CD4-positive, alpha-beta T cell treated with Interleukin-6 for 4 hours (primary cell): ENCODE data around the gene ISLR2.

Source experiments
- DNase-seq: peaks from one replicate; pipeline ENCODE4 v3.0.0-alpha.2; 2020; ENCODE audit warnings: mixed read lengths

ISLR2 gene

DNA sequence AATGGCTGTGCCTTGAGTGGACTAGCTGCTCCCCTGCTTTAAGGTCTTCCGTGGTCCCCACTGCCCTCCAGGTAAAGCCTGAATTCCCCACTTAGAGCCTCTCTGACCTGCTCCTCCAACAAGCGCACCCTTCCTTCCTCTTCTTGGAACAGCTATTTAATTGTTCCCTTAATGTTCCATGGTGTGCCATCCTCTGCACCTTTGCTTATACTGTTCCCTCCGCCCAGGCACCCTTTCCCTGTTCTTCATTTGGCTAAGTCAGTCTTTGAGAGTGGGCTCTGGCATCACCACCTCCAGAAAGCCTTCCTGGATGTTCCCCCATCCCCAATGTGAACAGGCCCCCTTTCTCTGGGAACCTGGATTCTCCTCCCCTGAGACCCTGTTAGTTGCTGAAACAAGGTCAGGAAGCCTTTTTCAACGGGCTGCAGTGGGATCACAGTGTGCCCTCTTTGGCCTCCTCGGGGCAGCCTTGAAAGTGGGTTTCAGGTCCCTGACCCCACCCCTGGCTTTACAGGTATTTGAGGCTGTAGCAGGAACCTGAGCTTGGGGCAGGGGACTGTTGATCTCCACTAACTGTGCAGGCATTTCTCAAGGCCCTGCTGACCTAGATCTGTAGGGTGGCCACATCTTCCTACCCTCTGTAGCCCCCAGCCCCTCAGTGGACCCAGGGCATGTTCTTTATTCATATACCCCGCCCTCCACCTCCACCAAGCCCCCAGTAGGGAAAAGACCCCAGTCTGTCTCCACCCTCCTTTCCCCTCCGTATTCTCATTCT lies 48.1 kb downstream of the ISLR2 start:
- no peak for DNase-seq

DNA sequence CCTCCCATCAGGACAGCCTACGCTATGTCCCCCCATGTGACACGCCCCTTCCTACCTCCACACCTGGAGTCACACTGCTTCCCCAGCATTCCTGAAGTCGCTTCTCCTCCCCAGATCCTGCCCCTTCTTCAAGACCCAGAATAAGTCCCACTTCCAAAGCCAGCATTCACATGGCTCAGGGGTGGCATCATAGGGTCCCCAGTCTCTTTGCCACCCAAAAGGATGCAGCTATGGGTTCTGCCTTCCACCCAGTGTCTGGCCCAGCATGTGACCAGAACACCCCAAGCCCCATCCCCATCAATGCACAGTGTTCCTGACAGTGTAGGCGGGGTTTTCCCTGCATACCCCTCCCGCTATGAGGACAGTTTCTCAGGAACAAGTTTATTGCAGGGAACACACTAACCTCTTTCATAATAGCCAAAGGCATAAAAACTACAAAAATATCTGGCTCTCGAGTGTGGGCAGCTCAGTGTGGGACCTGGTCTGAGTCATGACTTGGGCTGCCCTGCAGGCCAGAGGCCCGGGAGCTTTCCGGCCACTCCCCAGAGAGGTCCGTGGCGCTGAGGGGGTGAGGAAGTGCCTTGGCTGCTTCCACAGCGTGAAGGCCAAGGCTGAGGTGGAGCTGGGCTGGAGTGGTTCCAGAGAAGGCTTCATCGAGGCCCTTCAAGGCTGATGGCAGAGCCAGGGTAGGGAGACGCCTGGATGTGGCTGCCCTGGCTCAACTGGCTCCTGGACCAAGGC lies 48.9 kb downstream of the ISLR2 start:
- DNase-seq: no peak

DNA sequence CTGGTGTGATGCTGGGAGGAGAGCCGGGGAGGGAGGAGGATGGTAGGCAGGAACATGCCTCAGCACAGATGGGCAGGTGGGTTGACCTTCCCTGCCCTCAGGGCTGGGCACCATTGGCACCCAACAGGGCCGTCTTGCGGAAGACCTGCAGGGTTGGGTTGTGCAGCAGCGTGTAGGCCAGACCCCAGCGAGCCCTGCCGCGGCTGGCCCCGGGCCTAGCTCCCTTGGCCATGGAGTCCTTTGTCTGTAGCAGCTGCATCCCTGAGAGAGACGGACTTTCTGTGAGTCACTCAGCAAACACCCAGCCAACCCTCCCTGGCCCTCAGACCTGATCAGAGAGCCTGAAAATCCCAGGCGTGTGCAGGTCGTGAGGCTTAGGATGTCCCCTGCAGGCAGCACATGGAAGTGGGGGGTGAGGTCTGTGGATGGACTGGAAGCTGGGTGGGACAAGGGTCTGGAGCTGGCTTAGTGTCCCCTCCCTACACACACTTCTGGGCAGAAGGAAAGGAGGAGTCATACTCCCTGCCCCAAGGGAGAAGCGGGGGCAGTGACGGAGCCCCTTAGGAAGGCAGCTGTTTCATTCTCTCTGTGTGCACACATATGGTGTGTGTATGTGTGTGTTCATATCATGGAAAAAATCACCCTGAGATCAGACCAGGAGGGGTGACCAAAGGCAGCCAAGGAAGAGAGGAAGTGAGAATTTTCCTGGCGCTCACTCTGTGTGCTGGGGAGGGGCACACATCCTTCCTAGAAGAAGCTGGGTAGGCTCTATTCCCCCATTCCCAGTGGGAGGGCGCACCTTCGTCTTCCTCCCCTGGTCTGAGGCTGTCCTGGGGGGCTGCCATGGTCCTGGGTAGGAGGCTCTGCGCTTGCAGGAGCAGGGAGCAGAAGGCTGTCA lies 49.8 kb downstream of the ISLR2 start:
- DNase-seq: no peak

DNA sequence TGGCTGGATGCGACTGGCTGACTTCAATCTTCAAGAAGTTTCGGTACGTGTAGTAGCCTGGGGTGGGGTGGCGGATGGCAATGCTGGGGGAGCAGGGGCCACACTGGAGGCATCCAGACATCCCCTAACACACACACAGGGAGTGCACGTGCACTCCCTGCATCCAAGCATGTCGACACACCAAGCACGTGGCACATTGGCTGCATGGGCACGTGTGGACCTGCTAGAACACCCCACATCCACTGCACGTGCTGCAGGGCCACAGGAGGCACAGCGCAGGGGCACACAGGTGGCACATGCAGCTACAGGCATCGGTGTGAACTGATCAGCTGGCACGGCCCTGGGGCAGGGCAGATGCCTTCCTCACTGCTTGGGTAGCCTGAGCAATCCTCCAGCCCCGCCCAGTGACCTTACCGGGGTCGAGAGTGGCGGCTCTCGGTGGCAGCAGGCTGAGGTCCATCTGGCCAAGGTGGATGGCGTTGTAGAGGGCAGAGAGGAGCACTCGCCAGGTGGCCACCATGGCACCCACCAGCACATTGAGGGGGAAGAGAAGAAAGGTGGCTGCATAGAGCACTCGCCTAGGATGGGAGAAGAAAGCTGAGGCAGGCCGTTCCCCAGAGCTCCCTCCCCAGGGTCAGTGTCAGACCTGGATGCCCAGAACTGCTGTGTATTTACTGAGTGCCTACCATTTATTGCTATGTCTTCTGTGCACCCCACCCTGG lies 50.7 kb downstream of the ISLR2 start:
- DNase-seq: no peak

DNA sequence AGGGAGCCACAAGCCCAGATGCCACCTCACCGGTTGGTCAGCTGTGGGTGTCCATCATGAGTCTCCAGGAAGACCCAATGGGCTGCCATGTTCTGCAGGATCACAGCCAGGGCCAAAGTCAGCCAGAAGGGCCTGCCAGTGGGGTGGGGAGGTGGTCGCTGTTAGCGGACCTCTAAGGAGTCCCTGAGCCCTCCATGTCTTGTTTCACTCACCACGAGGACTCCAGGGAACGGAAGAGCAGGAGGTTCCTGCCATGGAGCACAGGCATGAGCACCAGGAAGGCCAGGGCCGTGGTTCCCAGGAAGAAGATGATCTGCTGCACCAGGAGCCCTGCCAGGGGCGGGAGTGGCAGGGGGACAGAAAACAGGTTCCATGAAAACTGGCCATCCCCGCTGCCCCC lies 51.7 kb downstream of the ISLR2 start:
- no peak for DNase-seq

DNA sequence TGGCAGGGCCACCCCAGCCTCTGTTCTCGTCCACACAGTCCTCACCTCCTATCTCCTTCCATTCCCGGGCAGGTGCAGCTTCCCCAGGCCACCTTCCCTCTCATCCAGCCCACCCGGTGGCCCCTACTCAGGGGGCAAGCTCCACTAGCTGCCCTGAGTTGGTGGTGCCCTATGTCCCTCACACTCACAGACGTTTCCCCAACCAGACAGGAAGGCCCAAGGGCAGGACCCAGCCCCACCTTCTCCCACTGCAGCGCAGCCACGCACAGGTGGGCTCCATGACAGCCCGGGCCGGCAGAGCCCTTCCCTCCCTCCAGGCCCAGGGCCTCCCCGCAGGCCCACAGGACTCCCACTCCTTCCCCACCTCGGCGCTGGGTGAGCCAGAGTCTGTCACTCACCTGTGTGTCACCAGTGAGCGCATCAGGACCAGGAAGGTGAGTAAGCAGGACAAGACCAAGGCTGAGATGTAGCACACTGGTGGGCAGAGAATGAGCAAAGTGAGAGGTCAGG lies 54.3 kb downstream of the ISLR2 start:
- no peak for DNase-seq

DNA sequence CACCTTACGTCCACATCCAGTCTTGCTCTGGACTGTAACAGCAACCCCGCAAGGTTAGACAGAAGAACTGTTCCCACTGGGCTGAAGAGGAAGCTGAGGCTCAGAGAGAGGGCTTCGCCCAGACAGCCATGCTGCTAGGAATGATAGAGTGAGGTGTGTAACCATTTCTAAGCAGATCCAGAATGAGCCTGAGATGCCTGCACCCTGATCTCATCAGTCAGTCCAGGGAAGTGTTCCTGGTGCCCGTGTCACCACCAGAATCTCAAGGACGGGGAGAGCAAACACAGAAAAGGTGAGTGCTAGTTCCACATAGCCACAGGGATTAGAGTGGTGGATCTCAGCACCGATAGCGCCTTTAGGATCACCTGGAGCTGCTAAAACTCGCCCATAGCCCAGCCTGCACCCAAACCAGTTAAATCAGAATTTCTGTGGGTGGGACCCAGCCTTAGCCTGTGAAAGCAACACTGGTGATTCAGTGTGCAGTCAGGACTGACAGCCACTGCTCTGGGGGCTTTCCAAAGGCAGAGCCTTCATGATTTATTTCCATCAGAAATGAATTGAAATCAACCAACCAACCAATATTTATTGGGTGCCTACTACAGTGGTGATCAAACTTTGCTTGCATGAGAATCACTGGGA lies 55.4 kb downstream of the ISLR2 start:
- no peak for DNase-seq
